ENCODE results near the gene THNSL1. TPM values are rescaled to one million over a fixed set of nuclear protein-coding genes. Genes with fewer than 3 reads are reported as not detected.

THNSL1 gene
- total RNA-seq, 2 experiments from 2014 or later, result 5.5 to 8.3 TPM

- ChIA-PET POLR2A (no interaction called here), CTCF (ENCODE audit: unreplicated experiment) (no interaction called here)
- intact Hi-C loops (cut with micrococcal nuclease; ENCODE audit: unreplicated experiment), result no loop called here
- no peaks in the 10 kb centered on the region for H3K9me2 ChIP-seq (ENCODE audit: insufficient read depth, low read length)
- no peak overlapping the region for H2AFZ ChIP-seq (ENCODE audit: low read length)
- H4K20me1 ChIP-seq (ENCODE audit: insufficient read depth, low read length), result no peaks in the 10 kb centered on the region
- no peaks in the 10 kb centered on the region for H3K4me1 ChIP-seq (ENCODE audit: insufficient read depth, low read length, poor library complexity, severe bottlenecking)
- H3K4me3 ChIP-seq (ENCODE audit: low read depth, low read length, poor library complexity, severe bottlenecking), result no peak overlapping the region
- no peak for DNase-seq (ENCODE audit: low spot score)
- TF ChIP-seq EZH2phosphoT487 (IDR thresholded peaks at IDR 0.05; ENCODE audit: borderline replicate concordance, low read depth, low read length), result no peak
- no peak for TF ChIP-seq CTCF (conservative IDR thresholded peaks at IDR 0.05; ENCODE audit: low read length)
- BruUV-seq (replicated peaks), result no TSS peak
- no peaks in the 10 kb centered on the region for H3K36me3 ChIP-seq (ENCODE audit: insufficient read depth, low read length)
- no peaks in the 10 kb centered on the region for H3K9me3 ChIP-seq (ENCODE audit: low read length)
- H3K4me2 ChIP-seq (ENCODE audit: low read length), result no peak overlapping the region
- H3K27ac ChIP-seq (ENCODE audit: low read depth, low read length, poor library complexity, severe bottlenecking), result no peak overlapping the region
- H3K79me2 ChIP-seq (ENCODE audit: insufficient read depth, low read depth, low read length), result no peaks in the 10 kb centered on the region
Measured at GRCh38 chr10:24983130-24983529, 33.3 kb upstream of the THNSL1 start.

GRCh38 chr10:24983946-24984345 is 32.5 kb upstream of the THNSL1 start:
- intact Hi-C loops (cut with micrococcal nuclease; ENCODE audit: unreplicated experiment), result no loop called here
- Histone ChIP-seq H3K36me3 (ENCODE audit: insufficient read depth, low read length) (no peaks in the 10 kb centered on the region), H3K4me3 (ENCODE audit: low read depth, low read length, poor library complexity, severe bottlenecking) (no peak overlapping the region), H3K9me2 (ENCODE audit: insufficient read depth, low read length) (no peaks in the 10 kb centered on the region), H3K79me2 (ENCODE audit: insufficient read depth, low read depth, low read length) (no peaks in the 10 kb centered on the region), H3K9me3 (ENCODE audit: low read length) (no peaks in the 10 kb centered on the region), H3K27ac (ENCODE audit: low read depth, low read length, poor library complexity, severe bottlenecking) (no peak overlapping the region), H2AFZ (ENCODE audit: low read length) (no peak overlapping the region), H4K20me1 (ENCODE audit: insufficient read depth, low read length) (no peaks in the 10 kb centered on the region), H3K4me2 (ENCODE audit: low read length) (no peak overlapping the region), H3K4me1 (ENCODE audit: insufficient read depth, low read length, poor library complexity, severe bottlenecking) (no peaks in the 10 kb centered on the region)
- CTCF ChIA-PET (ENCODE audit: unreplicated experiment), result no interaction called here
- POLR2A ChIA-PET, result no interaction called here
- DNase-seq (ENCODE audit: low spot score), result no peak
- no peak for TF ChIP-seq EZH2phosphoT487 (IDR thresholded peaks at IDR 0.05; ENCODE audit: borderline replicate concordance, low read depth, low read length)
- no peak for TF ChIP-seq CTCF (conservative IDR thresholded peaks at IDR 0.05; ENCODE audit: low read length)
- no TSS peak for BruUV-seq (replicated peaks)

GRCh38 chr10:24984906-24985305 is 31.5 kb upstream of the THNSL1 start:
- DNase-seq (ENCODE audit: low spot score), result no peak
- intact Hi-C loops (cut with micrococcal nuclease; ENCODE audit: unreplicated experiment), result no loop called here
- BruUV-seq (replicated peaks), result no TSS peak

More at GRCh38 chr10:24984906-24985305, 31.5 kb upstream of the THNSL1 start:
- H4K20me1 ChIP-seq (ENCODE audit: insufficient read depth, low read length), result no peaks in the 10 kb centered on the region
- POLR2A ChIA-PET, result no interaction called here
- H3K79me2 ChIP-seq (ENCODE audit: insufficient read depth, low read depth, low read length), result no peaks in the 10 kb centered on the region
- no peaks in the 10 kb centered on the region for H3K36me3 ChIP-seq (ENCODE audit: insufficient read depth, low read length)
- no peaks in the 10 kb centered on the region for H3K4me1 ChIP-seq (ENCODE audit: insufficient read depth, low read length, poor library complexity, severe bottlenecking)
- no peaks in the 10 kb centered on the region for H3K9me2 ChIP-seq (ENCODE audit: insufficient read depth, low read length)
- no peak overlapping the region for H3K27ac ChIP-seq (ENCODE audit: low read depth, low read length, poor library complexity, severe bottlenecking)
- H2AFZ ChIP-seq (ENCODE audit: low read length), result no peak overlapping the region
- H3K9me3 ChIP-seq (ENCODE audit: low read length), result no peaks in the 10 kb centered on the region
- no peak overlapping the region for H3K4me2 ChIP-seq (ENCODE audit: low read length)
- no peak overlapping the region for H3K4me3 ChIP-seq (ENCODE audit: low read depth, low read length, poor library complexity, severe bottlenecking)
- TF ChIP-seq EZH2phosphoT487 (IDR thresholded peaks at IDR 0.05; ENCODE audit: borderline replicate concordance, low read depth, low read length) (no peak), CTCF (conservative IDR thresholded peaks at IDR 0.05; ENCODE audit: low read length) (no peak)
- CTCF ChIA-PET (ENCODE audit: unreplicated experiment), result no interaction called here

Measured in OCI-LY7 (cell line).